Cardiac fibroblast (primary cell): Measurements from ENCODE around the gene THEMIS2.

Source experiments
- DNase-seq, 2 donors: peaks; one replicate each; pipeline versions ENCODE4 v3.0.0 to v3.0.0-alpha.2; 2010; ENCODE audit warnings: low read depth in 2 of 2
- H3K4me3 ChIP-seq, 2 donors: replicated peaks in 1 of 2; 1 replicate in 1 of 2; 2 replicates in 1 of 2; pipeline ENCODE4 v1.5.1; 2011; ENCODE audit warnings: low read depth in 2 of 2, low read length in 2 of 2, mild to moderate bottlenecking in 2 of 2, moderate library complexity in 1 of 2
- CTCF ChIP-seq: IDR thresholded peaks from one replicate; pipeline ENCODE4 v1.5.1; 2011; ENCODE audit warnings: low read depth, mild to moderate bottlenecking, low read length, inconsistent platforms

The THEMIS2 gene

GRCh38 chr1:27882543-27882903 is 10.2 kb downstream of the THEMIS2 start:
- no peak for TF ChIP-seq CTCF
- no peak for DNase-seq
- no peak overlapping the region for H3K4me3 ChIP-seq

GRCh38 chr1:27883536-27883935 is 11.2 kb downstream of the THEMIS2 start:
- no peak for DNase-seq
- TF ChIP-seq CTCF = no peak
- H3K4me3 ChIP-seq = no peak overlapping the region

- H3K4me3 ChIP-seq = no peak overlapping the region
- no peak for DNase-seq
- TF ChIP-seq CTCF = no peak
These were observed 11.9 kb downstream of the THEMIS2 start for GRCh38 chr1:27884006-27884954.

- H3K4me3 ChIP-seq = no peak overlapping the region
- no peak for DNase-seq
- TF ChIP-seq CTCF = no peak
These were observed 12.8 kb downstream of the THEMIS2 start for GRCh38 chr1:27885114-27885528.

- DNase-seq = no peak
- H3K4me3 ChIP-seq = no peak overlapping the region
- TF ChIP-seq CTCF = no peak
These were observed 13.4 kb downstream of the THEMIS2 start for GRCh38 chr1:27885621-27886352.

GRCh38 chr1:27886353-27886679 is 14.0 kb downstream of the THEMIS2 start:
- no peak for DNase-seq
- no peak overlapping the region for H3K4me3 ChIP-seq
- TF ChIP-seq CTCF = no peak
